ENCODE results near the gene GLRX3. TPM values are rescaled to one million over a fixed set of nuclear protein-coding genes. Genes with fewer than 3 reads are reported as not detected.

GLRX3 gene
- total RNA-seq, 1 donor from 2014 or later: 137 TPM

- no peak overlapping the region for H2AFZ ChIP-seq (ENCODE audit: low read depth, low read length)
- H3K4me2 ChIP-seq (ENCODE audit: low read length): no peak overlapping the region
- Mint-ChIP-seq H3K4me3 (ENCODE audit: unreplicated experiment) (no peak overlapping the region), H3K27ac (ENCODE audit: unreplicated experiment) (no peak overlapping the region), H3K27me3 (ENCODE audit: low read depth, unreplicated experiment) (no peaks in the 10 kb centered on the region), H3K36me3 (ENCODE audit: low read depth, unreplicated experiment) (peaks cover 2% of the 10 kb centered on the region), H3K4me1 (ENCODE audit: low read depth, unreplicated experiment) (peaks cover 39% of the 10 kb centered on the region), H3K9me3 (ENCODE audit: unreplicated experiment) (no peaks in the 10 kb centered on the region)
- no peak overlapping the region for H3K9ac ChIP-seq (ENCODE audit: low read length)
- H3K9me3 ChIP-seq (ENCODE audit: insufficient read depth, low read depth, low read length): no peaks in the 10 kb centered on the region
- peaks cover 91% of the 10 kb centered on the region for H3K79me2 ChIP-seq (ENCODE audit: insufficient read depth, low read length)
- H3K36me3 ChIP-seq (ENCODE audit: insufficient read depth, low read length): peaks cover 2% of the 10 kb centered on the region
- DNase-seq (ENCODE audit: low read depth) (no peak), FAIRE-seq (no peak)
- H3K4me3 ChIP-seq (ENCODE audit: insufficient read depth, low read depth, low read length): no peak overlapping the region
- H4K20me1 ChIP-seq (ENCODE audit: insufficient read depth, low read length): peaks cover 80% of the 10 kb centered on the region
- TF ChIP-seq EZH2 (IDR thresholded peaks at IDR 0.05; ENCODE audit: insufficient read depth, low read length): no peak
- TF ChIP-seq CTCF (IDR thresholded peaks at IDR 0.05; ENCODE audit: insufficient read depth, low read depth, low read length): no peak
- no peak overlapping the region for H3K27ac ChIP-seq (ENCODE audit: low read depth, low read length)
- H3K4me1 ChIP-seq (ENCODE audit: insufficient read depth, low read length): peaks cover 15% of the 10 kb centered on the region
- no peaks in the 10 kb centered on the region for H3K27me3 ChIP-seq (ENCODE audit: insufficient read depth, low read length)
Observed at GRCh38 chr10:130140425-130140824, 4.2 kb downstream of the GLRX3 start.

DNA sequence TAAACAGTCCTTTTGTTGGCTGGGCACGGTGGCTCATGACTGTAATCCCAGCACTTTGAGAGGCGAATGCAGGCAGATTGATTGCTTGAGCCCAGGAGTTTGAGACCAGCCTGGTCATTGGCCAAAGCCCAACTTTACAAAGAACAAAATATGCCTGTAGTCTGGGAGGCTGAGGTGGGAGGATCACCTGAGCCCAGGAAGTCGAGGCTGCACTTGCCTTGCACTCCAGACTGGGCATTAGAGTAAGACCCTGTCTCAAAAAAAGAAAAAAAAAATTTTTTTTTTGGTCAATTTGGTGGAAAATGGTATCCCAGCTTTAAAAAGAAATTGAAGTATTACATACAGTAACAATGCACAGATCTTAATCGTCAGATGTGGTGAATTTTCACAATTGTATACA, 4.8 kb downstream of the GLRX3 start:
- Histone ChIP-seq H3K27ac (ENCODE audit: low read depth, low read length) (no peak overlapping the region), H3K36me3 (ENCODE audit: insufficient read depth, low read length) (peaks cover 2% of the 10 kb centered on the region), H2AFZ (ENCODE audit: low read depth, low read length) (no peak overlapping the region), H3K9ac (ENCODE audit: low read length) (no peak overlapping the region), H3K9me3 (ENCODE audit: insufficient read depth, low read depth, low read length) (no peaks in the 10 kb centered on the region), H3K4me1 (ENCODE audit: insufficient read depth, low read length) (peaks cover 15% of the 10 kb centered on the region), H4K20me1 (ENCODE audit: insufficient read depth, low read length) (peaks cover 84% of the 10 kb centered on the region), H3K79me2 (ENCODE audit: insufficient read depth, low read length) (peaks cover 95% of the 10 kb centered on the region), H3K4me3 (ENCODE audit: insufficient read depth, low read depth, low read length) (no peak overlapping the region), H3K27me3 (ENCODE audit: insufficient read depth, low read length) (no peaks in the 10 kb centered on the region), H3K4me2 (ENCODE audit: low read length) (no peak overlapping the region)
- peaks cover 41% of the 10 kb centered on the region for H3K4me1 Mint-ChIP-seq (ENCODE audit: low read depth, unreplicated experiment)
- TF ChIP-seq EZH2 (IDR thresholded peaks at IDR 0.05; ENCODE audit: insufficient read depth, low read length) (no peak), CTCF (IDR thresholded peaks at IDR 0.05; ENCODE audit: insufficient read depth, low read depth, low read length) (no peak)
- peaks cover 2% of the 10 kb centered on the region for H3K36me3 Mint-ChIP-seq (ENCODE audit: low read depth, unreplicated experiment)
- H3K27me3 Mint-ChIP-seq (ENCODE audit: low read depth, unreplicated experiment): no peaks in the 10 kb centered on the region
- no peaks in the 10 kb centered on the region for H3K9me3 Mint-ChIP-seq (ENCODE audit: unreplicated experiment)
- no peak for DNase-seq (ENCODE audit: low read depth)
- no peak overlapping the region for H3K4me3 Mint-ChIP-seq (ENCODE audit: unreplicated experiment)
- peak overlapping the region; percentile 69 for H3K27ac Mint-ChIP-seq (ENCODE audit: unreplicated experiment)
- no peak for FAIRE-seq

GRCh38 chr10:130141460-130141859, 5.3 kb downstream of the GLRX3 start:
- DNase-seq (ENCODE audit: low read depth): peak; percentile 44
- H3K9me3 Mint-ChIP-seq (ENCODE audit: unreplicated experiment): no peaks in the 10 kb centered on the region
- no peaks in the 10 kb centered on the region for H3K9me3 ChIP-seq (ENCODE audit: insufficient read depth, low read depth, low read length)
- H3K4me3 Mint-ChIP-seq (ENCODE audit: unreplicated experiment): no peak overlapping the region
- no peak overlapping the region for H3K4me3 ChIP-seq (ENCODE audit: insufficient read depth, low read depth, low read length)
- peaks cover 15% of the 10 kb centered on the region for H3K4me1 ChIP-seq (ENCODE audit: insufficient read depth, low read length)
- no peaks in the 10 kb centered on the region for H3K27me3 Mint-ChIP-seq (ENCODE audit: low read depth, unreplicated experiment)
- no peak for FAIRE-seq
- peaks cover 96% of the 10 kb centered on the region for H3K79me2 ChIP-seq (ENCODE audit: insufficient read depth, low read length)
- TF ChIP-seq CTCF (IDR thresholded peaks at IDR 0.05; ENCODE audit: insufficient read depth, low read depth, low read length): no peak
- TF ChIP-seq EZH2 (IDR thresholded peaks at IDR 0.05; ENCODE audit: insufficient read depth, low read length): no peak
- H3K27ac ChIP-seq (ENCODE audit: low read depth, low read length): no peak overlapping the region
- peak overlapping the region; percentile 69 for H3K27ac Mint-ChIP-seq (ENCODE audit: unreplicated experiment)
- H3K4me2 ChIP-seq (ENCODE audit: low read length): peak overlapping the region; percentile 38
- no peak overlapping the region for H3K9ac ChIP-seq (ENCODE audit: low read length)
- peaks cover 44% of the 10 kb centered on the region for H3K4me1 Mint-ChIP-seq (ENCODE audit: low read depth, unreplicated experiment)
- peaks cover 2% of the 10 kb centered on the region for H3K36me3 ChIP-seq (ENCODE audit: insufficient read depth, low read length)
- no peak overlapping the region for H2AFZ ChIP-seq (ENCODE audit: low read depth, low read length)
- no peaks in the 10 kb centered on the region for H3K27me3 ChIP-seq (ENCODE audit: insufficient read depth, low read length)
- H3K36me3 Mint-ChIP-seq (ENCODE audit: low read depth, unreplicated experiment): peaks cover 6% of the 10 kb centered on the region
- peaks cover 88% of the 10 kb centered on the region for H4K20me1 ChIP-seq (ENCODE audit: insufficient read depth, low read length)

Data from astrocyte (in vitro differentiated cells and primary cell).